ENCODE measurements around the gene RBL1.

DNA sequence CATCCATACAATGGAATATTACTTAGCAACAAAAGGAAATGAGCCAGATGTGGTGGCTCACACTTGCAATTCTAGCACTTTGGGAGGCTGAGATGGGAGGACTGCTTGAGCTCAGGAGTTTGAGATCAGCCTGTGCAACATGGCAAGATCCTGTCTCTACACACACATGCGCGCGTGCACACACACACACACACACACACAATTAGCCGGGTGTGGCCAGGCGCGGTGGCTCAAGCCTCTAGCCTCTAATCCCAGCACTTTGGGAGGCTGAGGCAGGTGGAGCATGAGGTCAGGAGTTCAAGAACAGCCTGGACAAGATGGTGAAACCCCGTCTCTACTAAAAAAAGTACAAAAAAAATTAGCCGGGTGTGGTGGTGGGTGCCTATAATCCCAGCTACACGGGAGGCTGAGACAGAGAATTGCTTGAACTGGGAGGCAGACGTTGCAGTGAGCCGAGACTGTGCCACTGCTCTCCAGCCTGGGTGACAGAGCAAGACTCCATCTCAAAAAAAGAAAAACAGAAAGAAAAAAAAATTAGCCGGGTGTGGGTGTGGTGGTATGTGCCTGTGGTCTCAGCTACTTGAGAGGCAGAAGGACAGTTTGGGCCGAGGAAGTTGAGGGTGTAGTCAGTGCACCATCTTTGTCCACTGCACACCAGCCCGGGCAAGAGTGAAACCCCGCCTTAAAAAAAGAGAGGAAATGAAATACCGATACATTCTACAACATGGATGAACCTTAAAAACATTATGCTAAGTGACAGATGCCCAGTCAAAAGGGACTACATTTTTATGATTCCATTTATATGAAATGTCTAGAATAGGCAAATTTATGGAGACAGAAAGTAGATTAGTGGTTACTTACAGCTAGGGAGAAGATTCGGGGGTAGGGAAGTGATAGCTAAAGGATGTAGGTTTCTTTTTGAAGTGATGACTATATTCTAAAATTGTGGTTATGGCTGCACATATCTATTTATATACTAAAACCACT, 52.5 kb downstream of the RBL1 start:
- TF ChIP-seq EZH2 (IDR thresholded peaks at IDR 0.05; ENCODE audit: insufficient read depth, poor library complexity, severe bottlenecking): no peak
- TF ChIP-seq EZH2phosphoT487 (IDR thresholded peaks at IDR 0.05; ENCODE audit: insufficient read depth, low read depth): no peak
